ENCODE data around the gene WDR20. TPM values are rescaled to one million over a fixed set of nuclear protein-coding genes. Genes with fewer than 3 reads are reported as not detected.

WDR20 gene
- total RNA-seq, 1 donor from 2014 or later = 42.3 TPM

DNA sequence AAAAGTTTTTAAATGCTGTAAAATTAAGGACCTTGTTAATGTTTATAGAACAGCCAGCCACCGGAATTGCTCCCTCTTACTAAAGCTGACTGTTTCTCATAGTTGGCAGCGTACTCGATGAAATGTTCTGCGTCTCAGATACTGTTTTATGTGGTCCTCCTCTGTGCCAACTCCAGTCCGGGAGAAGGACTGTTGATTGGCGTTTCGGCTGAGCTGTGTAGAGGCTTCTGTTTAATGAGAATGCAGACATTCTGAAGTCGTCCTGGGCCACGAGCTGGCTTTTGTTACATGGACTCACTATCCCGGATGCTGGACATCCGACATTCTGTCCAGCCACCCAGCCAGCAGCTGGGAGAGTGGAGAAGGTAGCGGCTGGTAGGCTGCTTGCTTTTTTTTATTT, 75.4 kb downstream of the WDR20 start:
- Mint-ChIP-seq H3K36me3 (ENCODE audit: low read depth) (peaks cover 40% of the 10 kb centered on the region), H3K9me3 (no peaks in the 10 kb centered on the region), H3K4me1 (peaks cover 10% of the 10 kb centered on the region), H3K27me3 (no peaks in the 10 kb centered on the region), H3K4me3 (no peak overlapping the region), H3K27ac (no peak overlapping the region)
- TF ChIP-seq, protein P1, sequence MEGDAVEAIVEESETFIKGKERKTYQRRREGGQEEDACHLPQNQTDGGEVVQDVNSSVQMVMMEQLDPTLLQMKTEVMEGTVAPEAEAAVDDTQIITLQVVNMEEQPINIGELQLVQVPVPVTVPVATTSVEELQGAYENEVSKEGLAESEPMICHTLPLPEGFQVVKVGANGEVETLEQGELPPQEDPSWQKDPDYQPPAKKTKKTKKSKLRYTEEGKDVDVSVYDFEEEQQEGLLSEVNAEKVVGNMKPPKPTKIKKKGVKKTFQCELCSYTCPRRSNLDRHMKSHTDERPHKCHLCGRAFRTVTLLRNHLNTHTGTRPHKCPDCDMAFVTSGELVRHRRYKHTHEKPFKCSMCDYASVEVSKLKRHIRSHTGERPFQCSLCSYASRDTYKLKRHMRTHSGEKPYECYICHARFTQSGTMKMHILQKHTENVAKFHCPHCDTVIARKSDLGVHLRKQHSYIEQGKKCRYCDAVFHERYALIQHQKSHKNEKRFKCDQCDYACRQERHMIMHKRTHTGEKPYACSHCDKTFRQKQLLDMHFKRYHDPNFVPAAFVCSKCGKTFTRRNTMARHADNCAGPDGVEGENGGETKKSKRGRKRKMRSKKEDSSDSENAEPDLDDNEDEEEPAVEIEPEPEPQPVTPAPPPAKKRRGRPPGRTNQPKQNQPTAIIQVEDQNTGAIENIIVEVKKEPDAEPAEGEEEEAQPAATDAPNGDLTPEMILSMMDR (IDR thresholded peaks at IDR 0.05) = no peak
- intact Hi-C loops (cut with micrococcal nuclease) = no loop called here
- POLR2A ChIA-PET = no interaction called here
- CTCF ChIA-PET = no interaction called here
- ATAC-seq (ENCODE audit: low read depth) (no peak), DNase-seq (no peak)

DNA sequence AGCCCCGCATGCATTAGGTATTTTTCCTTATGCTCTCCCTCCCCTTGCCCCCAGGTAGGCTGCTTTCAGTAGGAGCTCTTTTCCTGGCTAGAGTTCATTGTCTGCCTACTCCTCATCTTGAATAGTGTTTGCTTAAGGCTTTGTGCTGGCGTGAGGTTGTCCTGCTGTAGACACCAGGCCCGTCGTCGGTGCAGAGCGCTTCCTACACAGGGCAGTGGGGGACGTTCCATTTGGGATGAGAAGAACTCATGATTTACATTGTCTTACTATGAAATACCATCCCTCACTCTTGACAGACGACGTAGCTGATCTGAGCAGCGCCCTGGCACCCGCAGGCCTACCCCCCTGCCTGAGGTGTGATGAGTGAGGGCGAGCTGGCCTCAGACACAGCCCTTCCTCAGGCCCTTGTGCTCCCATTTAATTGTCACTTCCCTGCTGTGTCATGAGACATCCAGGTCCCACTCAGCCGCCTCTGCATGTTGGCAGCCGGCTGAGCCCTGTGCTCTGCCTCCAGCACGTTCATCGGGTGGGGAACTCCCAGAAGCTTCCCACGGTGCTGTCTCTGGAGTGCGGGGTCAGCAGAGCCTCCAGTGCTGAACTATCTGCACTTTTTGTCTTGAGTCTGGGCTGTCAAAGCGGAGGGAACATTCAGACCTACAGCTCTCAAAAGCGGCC, 76.0 kb downstream of the WDR20 start:
- ATAC-seq (ENCODE audit: low read depth) (no peak), DNase-seq (no peak)
- H3K36me3 Mint-ChIP-seq (ENCODE audit: low read depth) = peaks cover 40% of the 10 kb centered on the region
- intact Hi-C loops (cut with micrococcal nuclease) = no loop called here
- TF ChIP-seq, protein P1 (IDR thresholded peaks at IDR 0.05) = no peak
- H3K4me3 Mint-ChIP-seq = no peak overlapping the region
- peaks cover 15% of the 10 kb centered on the region for H3K4me1 Mint-ChIP-seq
- no peaks in the 10 kb centered on the region for H3K27me3 Mint-ChIP-seq
- POLR2A ChIA-PET = no interaction called here
- H3K27ac Mint-ChIP-seq = no peak overlapping the region
- CTCF ChIA-PET = interaction anchor here (1.5 kb wide), 1 partner anchor 119 kb away, joined by 3 read pairs; no protein-coding TSS in a partner anchor
- no peaks in the 10 kb centered on the region for H3K9me3 Mint-ChIP-seq

DNA sequence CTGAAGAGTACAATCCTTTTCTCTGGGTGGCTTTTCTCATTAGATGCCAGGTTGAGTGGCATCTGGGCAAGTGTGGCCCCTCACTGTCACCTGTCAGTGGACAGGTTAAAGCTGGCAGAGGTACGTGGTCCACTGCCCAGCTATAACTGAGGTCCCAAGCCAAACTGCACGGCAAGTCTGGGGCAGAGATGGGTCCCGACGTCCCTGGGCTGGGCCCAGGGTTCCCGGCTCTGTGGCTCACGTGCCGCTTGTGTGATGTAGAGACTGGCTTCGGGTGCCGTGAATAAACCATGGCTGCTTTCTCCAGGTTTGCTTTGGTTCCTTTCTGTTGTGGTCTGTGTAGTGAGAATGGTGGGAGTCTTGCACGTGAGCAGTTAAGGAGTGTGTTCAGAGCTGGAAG, 77.7 kb downstream of the WDR20 start:
- H3K36me3 Mint-ChIP-seq (ENCODE audit: low read depth) = peaks cover 32% of the 10 kb centered on the region
- no peak overlapping the region for H3K4me3 Mint-ChIP-seq
- CTCF ChIA-PET = interaction anchor here (1.5 kb wide), 1 partner anchor 121 kb away, joined by 3 read pairs; no protein-coding TSS in a partner anchor
- no peaks in the 10 kb centered on the region for H3K9me3 Mint-ChIP-seq
- H3K27me3 Mint-ChIP-seq = no peaks in the 10 kb centered on the region
- no peak for DNase-seq
- POLR2A ChIA-PET = no interaction called here
- peaks cover 17% of the 10 kb centered on the region for H3K4me1 Mint-ChIP-seq
- TF ChIP-seq, protein P1 (IDR thresholded peaks at IDR 0.05) = no peak
- no peak overlapping the region for H3K27ac Mint-ChIP-seq
- intact Hi-C loops (cut with micrococcal nuclease) = no loop called here
- no peak for ATAC-seq (ENCODE audit: low read depth)

GRCh38 chr14:102217987-102218421, 78.3 kb downstream of the WDR20 start:
- CTCF ChIA-PET = no interaction called here
- no peaks in the 10 kb centered on the region for H3K9me3 Mint-ChIP-seq
- no peaks in the 10 kb centered on the region for H3K27me3 Mint-ChIP-seq
- POLR2A ChIA-PET = no interaction called here
- peaks cover 17% of the 10 kb centered on the region for H3K4me1 Mint-ChIP-seq
- intact Hi-C loops (cut with micrococcal nuclease) = no loop called here
- H3K36me3 Mint-ChIP-seq (ENCODE audit: low read depth) = peaks cover 28% of the 10 kb centered on the region
- ATAC-seq (ENCODE audit: low read depth) (no peak), DNase-seq (no peak)
- no peak overlapping the region for H3K4me3 Mint-ChIP-seq
- no peak overlapping the region for H3K27ac Mint-ChIP-seq
- TF ChIP-seq, protein P1 (IDR thresholded peaks at IDR 0.05) = no peak

GRCh38 chr14:102218688-102219087, 79.0 kb downstream of the WDR20 start:
- DNase-seq (no peak), ATAC-seq (ENCODE audit: low read depth) (no peak)
- TF ChIP-seq, protein P1 (IDR thresholded peaks at IDR 0.05) = no peak
- H3K4me1 Mint-ChIP-seq = peaks cover 17% of the 10 kb centered on the region
- no peak overlapping the region for H3K4me3 Mint-ChIP-seq
- H3K27me3 Mint-ChIP-seq = no peaks in the 10 kb centered on the region
- CTCF ChIA-PET = no interaction called here
- peaks cover 28% of the 10 kb centered on the region for H3K36me3 Mint-ChIP-seq (ENCODE audit: low read depth)
- H3K27ac Mint-ChIP-seq = no peak overlapping the region
- POLR2A ChIA-PET = no interaction called here
- H3K9me3 Mint-ChIP-seq = no peaks in the 10 kb centered on the region
- intact Hi-C loops (cut with micrococcal nuclease) = no loop called here
